Fibroblast of mammary gland (primary cell): Measurements from ENCODE around the gene AMIGO3.

ENCODE experiments used
- DNase-seq: peaks from one replicate; pipeline ENCODE4 v3.0.0-alpha.2; 2010; ENCODE audit warnings: low read depth
- H3K4me3 ChIP-seq: 2 replicates; pipeline ENCODE4 v1.5.1; 2011; ENCODE audit warnings: low read depth, mild to moderate bottlenecking, low read length, moderate library complexity; ENCODE audit not compliant: control insufficient read depth
- TF ChIP-seq, protein P1 (sequence below): conservative IDR thresholded peaks from 2 replicates; pipeline ENCODE4 v1.5.1; 2011; ENCODE audit warnings: low read depth, low read length, inconsistent platforms; ENCODE audit not compliant: control insufficient read depth, insufficient read depth

The AMIGO3 gene, protein sequence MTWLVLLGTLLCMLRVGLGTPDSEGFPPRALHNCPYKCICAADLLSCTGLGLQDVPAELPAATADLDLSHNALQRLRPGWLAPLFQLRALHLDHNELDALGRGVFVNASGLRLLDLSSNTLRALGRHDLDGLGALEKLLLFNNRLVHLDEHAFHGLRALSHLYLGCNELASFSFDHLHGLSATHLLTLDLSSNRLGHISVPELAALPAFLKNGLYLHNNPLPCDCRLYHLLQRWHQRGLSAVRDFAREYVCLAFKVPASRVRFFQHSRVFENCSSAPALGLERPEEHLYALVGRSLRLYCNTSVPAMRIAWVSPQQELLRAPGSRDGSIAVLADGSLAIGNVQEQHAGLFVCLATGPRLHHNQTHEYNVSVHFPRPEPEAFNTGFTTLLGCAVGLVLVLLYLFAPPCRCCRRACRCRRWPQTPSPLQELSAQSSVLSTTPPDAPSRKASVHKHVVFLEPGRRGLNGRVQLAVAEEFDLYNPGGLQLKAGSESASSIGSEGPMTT

DNA sequence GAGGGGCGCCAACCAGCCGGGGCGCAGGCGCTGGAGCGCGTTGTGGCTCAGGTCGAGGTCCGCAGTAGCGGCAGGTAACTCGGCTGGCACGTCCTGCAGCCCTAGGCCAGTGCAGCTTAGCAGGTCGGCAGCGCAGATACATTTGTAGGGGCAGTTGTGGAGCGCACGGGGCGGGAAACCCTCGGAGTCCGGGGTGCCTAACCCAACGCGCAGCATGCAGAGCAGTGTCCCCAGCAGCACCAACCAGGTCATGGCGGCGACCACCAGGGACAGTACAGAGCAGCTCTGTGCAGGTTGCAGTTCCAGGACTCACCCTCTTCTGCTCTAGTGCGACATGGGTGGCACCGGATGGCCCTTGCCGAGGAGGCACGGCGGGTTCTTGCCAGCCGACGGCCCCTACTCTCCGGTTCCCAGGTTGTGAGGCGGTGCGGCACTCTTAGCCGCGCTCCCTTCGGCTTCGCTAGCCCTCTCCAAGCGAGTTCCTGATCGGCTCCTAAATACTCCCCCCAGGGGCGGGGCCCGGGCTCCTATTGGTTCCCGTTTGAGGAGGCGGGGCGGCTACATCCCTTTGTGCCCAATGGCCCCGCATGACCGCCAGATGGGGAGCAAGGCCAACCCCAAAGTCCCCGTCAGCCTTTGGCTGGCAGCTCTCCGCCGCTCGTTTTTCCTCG is at the start of gene AMIGO3:
Gene AMIGO3 (minus strand): TSS at position 471 of the 671 bp plus-strand sequence. CDS start 219 bp downstream, at position 252.
- peak; percentile 89 for DNase-seq
- H3K4me3 ChIP-seq: peak within 1 kb of the TSS; percentile 46
- TF ChIP-seq, protein P1, sequence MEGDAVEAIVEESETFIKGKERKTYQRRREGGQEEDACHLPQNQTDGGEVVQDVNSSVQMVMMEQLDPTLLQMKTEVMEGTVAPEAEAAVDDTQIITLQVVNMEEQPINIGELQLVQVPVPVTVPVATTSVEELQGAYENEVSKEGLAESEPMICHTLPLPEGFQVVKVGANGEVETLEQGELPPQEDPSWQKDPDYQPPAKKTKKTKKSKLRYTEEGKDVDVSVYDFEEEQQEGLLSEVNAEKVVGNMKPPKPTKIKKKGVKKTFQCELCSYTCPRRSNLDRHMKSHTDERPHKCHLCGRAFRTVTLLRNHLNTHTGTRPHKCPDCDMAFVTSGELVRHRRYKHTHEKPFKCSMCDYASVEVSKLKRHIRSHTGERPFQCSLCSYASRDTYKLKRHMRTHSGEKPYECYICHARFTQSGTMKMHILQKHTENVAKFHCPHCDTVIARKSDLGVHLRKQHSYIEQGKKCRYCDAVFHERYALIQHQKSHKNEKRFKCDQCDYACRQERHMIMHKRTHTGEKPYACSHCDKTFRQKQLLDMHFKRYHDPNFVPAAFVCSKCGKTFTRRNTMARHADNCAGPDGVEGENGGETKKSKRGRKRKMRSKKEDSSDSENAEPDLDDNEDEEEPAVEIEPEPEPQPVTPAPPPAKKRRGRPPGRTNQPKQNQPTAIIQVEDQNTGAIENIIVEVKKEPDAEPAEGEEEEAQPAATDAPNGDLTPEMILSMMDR: peak; percentile 39

DNA sequence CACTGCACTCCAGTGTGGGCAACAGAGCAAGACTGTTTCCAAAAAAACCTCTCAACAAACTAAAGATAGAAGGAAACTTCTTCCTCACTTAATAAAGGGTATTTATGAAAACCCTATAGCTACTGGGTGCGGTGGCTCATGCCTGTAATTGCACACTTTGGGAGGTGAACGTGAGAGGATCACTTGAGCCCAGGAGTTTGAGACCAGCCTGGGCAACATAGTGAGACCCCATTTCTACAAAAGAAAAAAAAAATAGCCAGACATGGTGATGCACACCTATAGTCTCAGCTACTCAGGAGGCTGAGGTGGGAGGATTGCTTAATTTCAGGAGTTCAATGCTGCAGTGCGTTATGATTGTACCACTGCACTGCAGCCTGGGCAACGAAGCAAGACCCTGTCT is 44.5 kb upstream of the AMIGO3 start:
- TF ChIP-seq, protein P1: no peak
- no peak for DNase-seq
- H3K4me3 ChIP-seq: no peak overlapping the region

DNA sequence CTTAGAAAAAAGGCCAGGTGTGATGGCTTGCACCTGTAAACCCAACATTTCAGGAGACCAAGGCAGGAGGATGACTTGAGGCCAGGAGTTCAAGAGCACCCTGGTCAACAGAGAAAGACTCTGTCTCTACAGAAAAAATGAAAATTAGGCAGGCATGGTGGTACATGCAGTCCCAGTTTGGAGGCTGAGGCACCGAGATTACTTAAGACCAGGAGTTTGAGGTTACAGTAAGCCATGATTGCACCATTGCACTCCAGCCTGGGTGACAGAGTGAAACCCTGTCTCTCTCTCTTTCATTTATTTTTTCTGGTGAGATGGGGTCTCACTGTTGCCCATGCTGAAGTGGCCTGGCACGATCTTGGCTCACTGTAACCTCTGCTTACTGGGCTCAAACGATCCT is 42.2 kb upstream of the AMIGO3 start:
- DNase-seq: no peak
- TF ChIP-seq, protein P1: no peak
- no peak overlapping the region for H3K4me3 ChIP-seq

DNA sequence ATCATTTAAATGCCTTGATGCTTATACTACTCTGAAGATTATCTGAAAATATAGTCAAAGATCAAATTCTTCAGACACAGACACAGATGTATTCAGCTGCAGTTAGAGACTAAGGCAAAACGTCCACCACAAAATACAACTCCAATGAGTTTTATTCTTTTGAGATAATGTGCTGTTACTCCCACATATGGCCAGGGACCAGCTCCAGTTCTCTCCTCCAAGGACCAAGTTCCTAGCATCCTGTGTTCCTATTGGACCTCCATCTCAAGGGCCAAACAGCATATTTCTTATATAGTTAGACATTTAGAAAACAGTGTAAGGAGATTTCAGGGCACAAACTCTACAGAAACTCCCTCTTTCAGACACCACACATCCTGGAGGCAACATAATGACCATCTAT is 39.7 kb upstream of the AMIGO3 start:
- no peak for DNase-seq
- TF ChIP-seq, protein P1: no peak
- H3K4me3 ChIP-seq: no peak overlapping the region

DNA sequence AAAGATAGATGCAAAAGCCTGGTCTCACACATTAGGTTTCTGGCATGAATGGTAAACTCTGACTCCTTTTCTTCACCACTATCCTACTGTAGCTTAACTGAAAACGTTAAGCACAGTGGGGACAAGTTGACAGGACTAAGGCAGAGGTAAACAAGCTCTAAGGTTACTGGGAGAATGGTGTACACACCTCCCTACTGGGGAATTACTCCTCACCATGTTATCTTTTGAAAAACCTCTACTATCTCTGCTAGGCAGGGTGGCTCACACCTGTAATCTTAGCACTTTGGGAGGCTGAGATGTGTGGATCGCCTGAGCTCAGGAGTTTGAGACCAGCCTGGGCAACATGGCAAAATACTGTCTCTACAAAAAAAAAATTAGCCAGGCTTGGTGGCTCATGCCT is 37.7 kb upstream of the AMIGO3 start:
- TF ChIP-seq, protein P1: no peak
- H3K4me3 ChIP-seq: no peak overlapping the region
- no peak for DNase-seq

DNA sequence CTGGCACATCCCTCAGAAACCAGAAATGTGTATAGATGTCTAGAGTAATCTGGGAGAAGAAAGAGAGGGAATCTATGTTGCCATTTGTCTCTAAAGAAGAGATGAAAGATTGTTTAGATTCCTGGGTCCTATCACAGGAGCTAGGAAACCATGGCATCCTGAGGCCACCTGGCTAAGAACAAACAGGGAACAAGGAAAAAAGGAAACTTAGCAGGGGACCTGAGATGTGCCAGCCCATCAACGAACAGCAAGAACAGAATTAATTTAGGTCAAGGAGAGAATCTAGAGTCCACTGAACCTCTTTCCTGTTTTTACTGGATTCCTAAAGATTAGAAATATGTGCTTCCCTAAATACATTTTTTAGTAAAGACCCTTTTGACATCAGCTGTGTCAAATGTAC is 36.6 kb upstream of the AMIGO3 start:
- H3K4me3 ChIP-seq: no peak overlapping the region
- TF ChIP-seq, protein P1: no peak
- no peak for DNase-seq
